ENCODE data around the gene GMPR2.

Gene GMPR2

GRCh38 chr14:24258548-24259265 is 26.0 kb downstream of the GMPR2 start:
- Histone ChIP-seq H3K79me2 (ENCODE audit: low read length) (no peaks in the 10 kb centered on the region), H3K9me3 (ENCODE audit: insufficient read depth, low read length) (no peaks in the 10 kb centered on the region), H3K27me3 (ENCODE audit: low read depth, low read length) (no peaks in the 10 kb centered on the region), H2AFZ (ENCODE audit: low read depth, low read length) (no peak overlapping the region), H3K36me3 (replicated peaks; ENCODE audit: low read depth, low read length) (no peaks in the 10 kb centered on the region), H3K4me2 (ENCODE audit: low read length) (no peak overlapping the region), H3K4me3 (ENCODE audit: low read length) (no peak overlapping the region), H3K27ac (ENCODE audit: low read length) (no peak overlapping the region), H3K9ac (ENCODE audit: low read length) (no peak overlapping the region), H3K4me1 (ENCODE audit: low read length) (no peaks in the 10 kb centered on the region), H4K20me1 (ENCODE audit: insufficient read depth, low read length) (no peaks in the 10 kb centered on the region)
- TF ChIP-seq EZH2phosphoT487 (IDR thresholded peaks at IDR 0.05; ENCODE audit: low read depth), result no peak
- no peak for TF ChIP-seq CTCF (IDR thresholded peaks at IDR 0.05; ENCODE audit: low read depth, low read length)

GRCh38 chr14:24259282-24260025 is 26.7 kb downstream of the GMPR2 start:
- no peaks in the 10 kb centered on the region for H3K4me1 ChIP-seq (ENCODE audit: low read length)
- no peaks in the 10 kb centered on the region for H3K36me3 ChIP-seq (replicated peaks; ENCODE audit: low read depth, low read length)
- no peaks in the 10 kb centered on the region for H3K79me2 ChIP-seq (ENCODE audit: low read length)
- no peaks in the 10 kb centered on the region for H4K20me1 ChIP-seq (ENCODE audit: insufficient read depth, low read length)
- H3K27ac ChIP-seq (ENCODE audit: low read length), result no peak overlapping the region
- H3K4me3 ChIP-seq (ENCODE audit: low read length), result no peak overlapping the region
- H3K4me2 ChIP-seq (ENCODE audit: low read length), result no peak overlapping the region
- no peak overlapping the region for H3K9ac ChIP-seq (ENCODE audit: low read length)
- no peaks in the 10 kb centered on the region for H3K27me3 ChIP-seq (ENCODE audit: low read depth, low read length)
- H3K9me3 ChIP-seq (ENCODE audit: insufficient read depth, low read length), result no peaks in the 10 kb centered on the region
- no peak overlapping the region for H2AFZ ChIP-seq (ENCODE audit: low read depth, low read length)
- TF ChIP-seq EZH2phosphoT487 (IDR thresholded peaks at IDR 0.05; ENCODE audit: low read depth), result no peak
- TF ChIP-seq CTCF (IDR thresholded peaks at IDR 0.05; ENCODE audit: low read depth, low read length), result no peak

GRCh38 chr14:24260026-24260779 is 27.5 kb downstream of the GMPR2 start:
- no peaks in the 10 kb centered on the region for H3K4me1 ChIP-seq (ENCODE audit: low read length)
- H3K79me2 ChIP-seq (ENCODE audit: low read length), result no peaks in the 10 kb centered on the region
- no peaks in the 10 kb centered on the region for H4K20me1 ChIP-seq (ENCODE audit: insufficient read depth, low read length)
- H3K9ac ChIP-seq (ENCODE audit: low read length), result no peak overlapping the region
- no peaks in the 10 kb centered on the region for H3K36me3 ChIP-seq (replicated peaks; ENCODE audit: low read depth, low read length)
- TF ChIP-seq CTCF (IDR thresholded peaks at IDR 0.05; ENCODE audit: low read depth, low read length) (no peak), EZH2phosphoT487 (IDR thresholded peaks at IDR 0.05; ENCODE audit: low read depth) (no peak)
- no peak overlapping the region for H2AFZ ChIP-seq (ENCODE audit: low read depth, low read length)
- H3K4me3 ChIP-seq (ENCODE audit: low read length), result no peak overlapping the region
- H3K27me3 ChIP-seq (ENCODE audit: low read depth, low read length), result no peaks in the 10 kb centered on the region
- H3K9me3 ChIP-seq (ENCODE audit: insufficient read depth, low read length), result no peaks in the 10 kb centered on the region
- no peak overlapping the region for H3K4me2 ChIP-seq (ENCODE audit: low read length)
- no peak overlapping the region for H3K27ac ChIP-seq (ENCODE audit: low read length)

DNA sequence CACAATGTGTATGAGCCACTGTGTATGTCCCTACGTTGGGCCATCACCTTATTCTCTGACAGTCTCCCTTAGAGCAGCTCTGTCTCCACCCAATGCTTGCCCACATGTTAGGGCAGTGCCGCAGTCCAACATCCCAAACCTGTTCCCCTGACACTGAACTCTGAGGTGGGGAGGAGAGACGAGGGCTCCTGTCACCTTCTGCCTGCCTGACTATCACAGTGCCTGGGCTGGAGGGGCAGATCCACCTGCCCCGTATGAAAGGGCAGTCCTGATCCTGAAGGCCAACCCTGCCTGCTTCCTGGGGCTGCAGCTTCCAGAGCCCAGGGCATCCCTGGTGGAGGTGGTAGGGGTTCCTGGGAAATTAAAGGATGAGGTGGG is 28.0 kb downstream of the GMPR2 start:
- H3K36me3 ChIP-seq (replicated peaks; ENCODE audit: low read depth, low read length), result no peaks in the 10 kb centered on the region
- H3K9me3 ChIP-seq (ENCODE audit: insufficient read depth, low read length), result no peaks in the 10 kb centered on the region
- no peak overlapping the region for H3K9ac ChIP-seq (ENCODE audit: low read length)
- H4K20me1 ChIP-seq (ENCODE audit: insufficient read depth, low read length), result no peaks in the 10 kb centered on the region
- H3K27me3 ChIP-seq (ENCODE audit: low read depth, low read length), result no peaks in the 10 kb centered on the region
- H3K27ac ChIP-seq (ENCODE audit: low read length), result no peak overlapping the region
- no peaks in the 10 kb centered on the region for H3K79me2 ChIP-seq (ENCODE audit: low read length)
- no peak overlapping the region for H2AFZ ChIP-seq (ENCODE audit: low read depth, low read length)
- no peak overlapping the region for H3K4me3 ChIP-seq (ENCODE audit: low read length)
- no peak overlapping the region for H3K4me2 ChIP-seq (ENCODE audit: low read length)
- no peaks in the 10 kb centered on the region for H3K4me1 ChIP-seq (ENCODE audit: low read length)
- TF ChIP-seq EZH2phosphoT487 (IDR thresholded peaks at IDR 0.05; ENCODE audit: low read depth) (no peak), CTCF (IDR thresholded peaks at IDR 0.05; ENCODE audit: low read depth, low read length) (no peak)

Measured in OCI-LY3 (cell line).